SK-N-SH treated with all-trans-retinoic acid at 6 μM for 48 hours (cell line): ENCODE data around the gene PSMB9.

Source experiments
- ATAC-seq: fragments of 200-7000 bp; cut with Tn5 transposase; 3 replicates; pipeline ENCODE4 v1.9.1; 2020; ENCODE audit warnings: mild to moderate bottlenecking, moderate library complexity
- ARNTL ChIP-seq: fragments of 450-650 bp; formaldehyde crosslinking; IDR thresholded peaks from 2 replicates; pipeline ENCODE4 v1.5.0; 2020; ENCODE audit warnings: low read depth, mild to moderate bottlenecking, moderate library complexity, borderline replicate concordance
- BACH2 ChIP-seq: fragments of 250-450 bp; sonication (Bioruptor Pico); IDR thresholded peaks from 2 replicates; pipeline ENCODE4 v1.9.0; 2021; ENCODE audit warnings: mild to moderate bottlenecking, borderline replicate concordance
- CSDC2 ChIP-seq: fragments of 250-450 bp; sonication (Bioruptor Pico); IDR thresholded peaks from 2 replicates; pipeline ENCODE4 v1.5.0; 2020; ENCODE audit warnings: mild to moderate bottlenecking, moderate library complexity
- ESRRG ChIP-seq: fragments of 250-450 bp; sonication (Bioruptor Pico); IDR thresholded peaks from 2 replicates; pipeline ENCODE4 v1.6.1; 2021; ENCODE audit warnings: mild to moderate bottlenecking
- ISL1 ChIP-seq: fragments of 250-450 bp; sonication (Bioruptor Pico); IDR thresholded peaks from 2 replicates; pipeline ENCODE4 v2.1.2; 2022; ENCODE audit warnings: mild to moderate bottlenecking, moderate library complexity
- OSR1 ChIP-seq: fragments of 250-450 bp; sonication (Bioruptor Pico); IDR thresholded peaks from 2 replicates; pipeline ENCODE4 v1.8.0; 2022; ENCODE audit warnings: moderate library complexity, mild to moderate bottlenecking, inconsistent platforms
- PPARA ChIP-seq: fragments of 250-450 bp; sonication (Bioruptor Pico); IDR thresholded peaks from 2 replicates; pipeline ENCODE4 v1.5.0; 2020; ENCODE audit warnings: mild to moderate bottlenecking, borderline replicate concordance
- SNAI2 ChIP-seq: fragments of 250-450 bp; sonication (Bioruptor Pico); IDR thresholded peaks from 2 replicates; pipeline ENCODE4 v1.5.0; 2020; ENCODE audit warnings: mild to moderate bottlenecking, moderate library complexity
- TCF4 ChIP-seq: fragments of 250-450 bp; sonication (Bioruptor Pico); IDR thresholded peaks from 2 replicates; pipeline ENCODE4 v1.8.0; 2021; ENCODE audit warnings: mild to moderate bottlenecking, moderate library complexity, borderline replicate concordance
- TOX ChIP-seq: fragments of 250-450 bp; sonication (Bioruptor Pico); IDR thresholded peaks from 2 replicates; pipeline ENCODE4 v1.8.0; 2021; ENCODE audit warnings: mild to moderate bottlenecking, moderate library complexity, borderline replicate concordance
- ZC3H10 ChIP-seq: fragments of 250-450 bp; sonication (Bioruptor Pico); IDR thresholded peaks from 2 replicates; pipeline ENCODE4 v1.5.1; 2021; ENCODE audit warnings: mild to moderate bottlenecking, moderate library complexity
- ZFP3 ChIP-seq: fragments of 250-450 bp; sonication (Bioruptor Pico); IDR thresholded peaks from 2 replicates; pipeline ENCODE4 v1.5.0; 2020; ENCODE audit warnings: mild to moderate bottlenecking, moderate library complexity
- ZFP30 ChIP-seq: fragments of 450-650 bp; formaldehyde crosslinking; IDR thresholded peaks from 2 replicates; pipeline ENCODE4 v1.5.0; 2022; ENCODE audit warnings: mild to moderate bottlenecking, moderate library complexity
- ZNF565 ChIP-seq: fragments of 450-650 bp; formaldehyde crosslinking; conservative IDR thresholded peaks from 2 replicates; pipeline ENCODE4 v1.5.0; 2020; ENCODE audit warnings: low read depth, mild to moderate bottlenecking, moderate library complexity
- ZNF70 ChIP-seq: fragments of 450-650 bp; formaldehyde crosslinking; IDR thresholded peaks from 2 replicates; pipeline ENCODE4 v1.5.0; 2020; ENCODE audit warnings: mild to moderate bottlenecking, moderate library complexity
- ZNF8 ChIP-seq: fragments of 450-650 bp; formaldehyde crosslinking; IDR thresholded peaks from 2 replicates; pipeline ENCODE4 v1.5.0; 2020; ENCODE audit warnings: mild to moderate bottlenecking, moderate library complexity
- TF ChIP-seq, protein P1 (sequence below): fragments of 250-450 bp; sonication (Bioruptor Pico); IDR thresholded peaks from 2 replicates; pipeline ENCODE4 v1.5.1; 2020; ENCODE audit warnings: low read depth, mild to moderate bottlenecking, moderate library complexity
- TF ChIP-seq, protein P2 (sequence below): fragments of 250-450 bp; sonication (Bioruptor Pico); IDR thresholded peaks from 2 replicates; pipeline ENCODE4 v1.8.0; 2021; ENCODE audit warnings: low read depth, mild to moderate bottlenecking, moderate library complexity, borderline replicate concordance
- TF ChIP-seq, protein P3 (sequence below): fragments of 250-450 bp; sonication (Bioruptor Pico); IDR thresholded peaks from 2 replicates; pipeline ENCODE4 v1.5.1; 2021; ENCODE audit warnings: mild to moderate bottlenecking, moderate library complexity
- TF ChIP-seq, protein P4 (sequence below): fragments of 250-450 bp; sonication (Bioruptor Pico); IDR thresholded peaks from 2 replicates; pipeline ENCODE4 v1.5.0; 2020; ENCODE audit warnings: mild to moderate bottlenecking, moderate library complexity

Gene PSMB9

DNA sequence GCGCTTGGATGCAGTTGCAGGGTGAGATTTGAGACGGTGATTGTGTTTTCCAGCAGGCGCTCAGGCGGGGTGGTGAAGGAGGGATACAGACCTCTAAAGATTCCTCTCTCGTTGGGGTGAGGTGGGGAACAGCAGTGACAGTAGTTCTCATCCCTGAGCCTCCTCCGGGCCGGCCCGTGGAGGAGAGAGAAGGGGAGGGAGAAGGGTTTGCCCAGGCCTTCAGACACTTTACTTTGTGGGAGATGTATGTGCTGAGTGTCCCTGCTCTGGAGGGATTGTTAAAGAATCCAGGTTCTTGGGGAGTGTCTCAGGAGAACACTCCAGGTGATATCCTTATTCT lies 41.0 kb downstream of the PSMB9 start:
- TF ChIP-seq ZNF70 (CRISPR knock-in tag) = no peak
- TF ChIP-seq ESRRG = no peak
- no peak for TF ChIP-seq ZNF565 (CRISPR knock-in tag)
- TF ChIP-seq, protein P1, sequence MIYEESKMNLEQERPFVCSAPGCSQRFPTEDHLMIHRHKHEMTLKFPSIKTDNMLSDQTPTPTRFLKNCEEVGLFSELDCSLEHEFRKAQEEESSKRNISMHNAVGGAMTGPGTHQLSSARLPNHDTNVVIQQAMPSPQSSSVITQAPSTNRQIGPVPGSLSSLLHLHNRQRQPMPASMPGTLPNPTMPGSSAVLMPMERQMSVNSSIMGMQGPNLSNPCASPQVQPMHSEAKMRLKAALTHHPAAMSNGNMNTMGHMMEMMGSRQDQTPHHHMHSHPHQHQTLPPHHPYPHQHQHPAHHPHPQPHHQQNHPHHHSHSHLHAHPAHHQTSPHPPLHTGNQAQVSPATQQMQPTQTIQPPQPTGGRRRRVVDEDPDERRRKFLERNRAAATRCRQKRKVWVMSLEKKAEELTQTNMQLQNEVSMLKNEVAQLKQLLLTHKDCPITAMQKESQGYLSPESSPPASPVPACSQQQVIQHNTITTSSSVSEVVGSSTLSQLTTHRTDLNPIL (CRISPR knock-in tag) = no peak
- no peak for TF ChIP-seq TOX (CRISPR knock-in tag)
- TF ChIP-seq BACH2 (CRISPR knock-in tag) = no peak
- no peak for TF ChIP-seq ARNTL (CRISPR knock-in tag)
- TF ChIP-seq, protein P2, sequence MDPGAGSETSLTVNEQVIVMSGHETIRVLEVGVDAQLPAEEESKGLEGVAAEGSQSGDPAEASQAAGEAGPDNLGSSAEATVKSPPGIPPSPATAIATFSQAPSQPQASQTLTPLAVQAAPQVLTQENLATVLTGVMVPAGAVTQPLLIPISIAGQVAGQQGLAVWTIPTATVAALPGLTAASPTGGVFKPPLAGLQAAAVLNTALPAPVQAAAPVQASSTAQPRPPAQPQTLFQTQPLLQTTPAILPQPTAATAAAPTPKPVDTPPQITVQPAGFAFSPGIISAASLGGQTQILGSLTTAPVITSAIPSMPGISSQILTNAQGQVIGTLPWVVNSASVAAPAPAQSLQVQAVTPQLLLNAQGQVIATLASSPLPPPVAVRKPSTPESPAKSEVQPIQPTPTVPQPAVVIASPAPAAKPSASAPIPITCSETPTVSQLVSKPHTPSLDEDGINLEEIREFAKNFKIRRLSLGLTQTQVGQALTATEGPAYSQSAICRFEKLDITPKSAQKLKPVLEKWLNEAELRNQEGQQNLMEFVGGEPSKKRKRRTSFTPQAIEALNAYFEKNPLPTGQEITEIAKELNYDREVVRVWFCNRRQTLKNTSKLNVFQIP = no peak
- TF ChIP-seq ZFP3 (CRISPR knock-in tag) = no peak
- no peak for TF ChIP-seq ZC3H10 (CRISPR knock-in tag)
- TF ChIP-seq OSR1 (CRISPR knock-in tag) = no peak
- no peak for TF ChIP-seq ZNF8 (CRISPR knock-in tag)
- TF ChIP-seq, protein P3, sequence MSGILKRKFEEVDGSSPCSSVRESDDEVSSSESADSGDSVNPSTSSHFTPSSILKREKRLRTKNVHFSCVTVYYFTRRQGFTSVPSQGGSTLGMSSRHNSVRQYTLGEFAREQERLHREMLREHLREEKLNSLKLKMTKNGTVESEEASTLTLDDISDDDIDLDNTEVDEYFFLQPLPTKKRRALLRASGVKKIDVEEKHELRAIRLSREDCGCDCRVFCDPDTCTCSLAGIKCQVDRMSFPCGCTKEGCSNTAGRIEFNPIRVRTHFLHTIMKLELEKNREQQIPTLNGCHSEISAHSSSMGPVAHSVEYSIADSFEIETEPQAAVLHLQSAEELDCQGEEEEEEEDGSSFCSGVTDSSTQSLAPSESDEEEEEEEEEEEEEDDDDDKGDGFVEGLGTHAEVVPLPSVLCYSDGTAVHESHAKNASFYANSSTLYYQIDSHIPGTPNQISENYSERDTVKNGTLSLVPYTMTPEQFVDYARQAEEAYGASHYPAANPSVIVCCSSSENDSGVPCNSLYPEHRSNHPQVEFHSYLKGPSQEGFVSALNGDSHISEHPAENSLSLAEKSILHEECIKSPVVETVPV (CRISPR knock-in tag) = no peak
- TF ChIP-seq PPARA (CRISPR knock-in tag) = no peak
- TF ChIP-seq CSDC2 (CRISPR knock-in tag) = no peak
- no peak for TF ChIP-seq TCF4 (CRISPR knock-in tag)
- TF ChIP-seq ZFP30 (CRISPR knock-in tag) = no peak
- no peak for TF ChIP-seq SNAI2 (CRISPR knock-in tag)
- ATAC-seq = peak; percentile 64

DNA sequence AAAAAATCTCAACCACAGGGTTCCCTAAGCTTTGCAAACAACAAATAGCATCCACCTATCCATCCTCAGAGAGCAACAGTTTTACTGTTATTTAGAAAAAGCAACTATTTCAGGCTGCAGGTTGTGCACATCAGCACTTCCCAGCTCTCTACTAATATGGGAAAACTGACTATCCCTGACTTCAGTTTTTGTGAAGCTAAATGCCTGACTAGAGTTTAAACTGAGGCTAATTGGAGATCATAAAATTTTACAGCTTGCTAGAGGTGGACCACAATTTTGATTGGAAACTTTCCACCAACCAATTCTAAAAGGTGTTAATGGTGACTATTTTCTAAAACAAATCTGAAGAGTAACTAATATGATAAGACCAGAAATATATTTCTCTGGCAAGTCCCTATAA lies 50.0 kb downstream of the PSMB9 start:
- ATAC-seq = no peak

More for the DNA sequence above, 50.0 kb downstream of the PSMB9 start:
- TF ChIP-seq ARNTL (CRISPR knock-in tag) = no peak
- no peak for TF ChIP-seq ZFP3 (CRISPR knock-in tag)
- TF ChIP-seq SNAI2 (CRISPR knock-in tag) = no peak
- no peak for TF ChIP-seq ISL1 (CRISPR knock-in tag)
- TF ChIP-seq BACH2 (CRISPR knock-in tag) = no peak
- TF ChIP-seq, protein P2 = no peak
- TF ChIP-seq, protein P3 (CRISPR knock-in tag) = no peak
- TF ChIP-seq TCF4 (CRISPR knock-in tag) = no peak
- no peak for TF ChIP-seq ZNF70 (CRISPR knock-in tag)
- no peak for TF ChIP-seq PPARA (CRISPR knock-in tag)
- TF ChIP-seq ZC3H10 (CRISPR knock-in tag) = no peak
- no peak for TF ChIP-seq OSR1 (CRISPR knock-in tag)
- TF ChIP-seq ZNF565 (CRISPR knock-in tag) = no peak
- TF ChIP-seq ZFP30 (CRISPR knock-in tag) = no peak
- TF ChIP-seq, protein P4, sequence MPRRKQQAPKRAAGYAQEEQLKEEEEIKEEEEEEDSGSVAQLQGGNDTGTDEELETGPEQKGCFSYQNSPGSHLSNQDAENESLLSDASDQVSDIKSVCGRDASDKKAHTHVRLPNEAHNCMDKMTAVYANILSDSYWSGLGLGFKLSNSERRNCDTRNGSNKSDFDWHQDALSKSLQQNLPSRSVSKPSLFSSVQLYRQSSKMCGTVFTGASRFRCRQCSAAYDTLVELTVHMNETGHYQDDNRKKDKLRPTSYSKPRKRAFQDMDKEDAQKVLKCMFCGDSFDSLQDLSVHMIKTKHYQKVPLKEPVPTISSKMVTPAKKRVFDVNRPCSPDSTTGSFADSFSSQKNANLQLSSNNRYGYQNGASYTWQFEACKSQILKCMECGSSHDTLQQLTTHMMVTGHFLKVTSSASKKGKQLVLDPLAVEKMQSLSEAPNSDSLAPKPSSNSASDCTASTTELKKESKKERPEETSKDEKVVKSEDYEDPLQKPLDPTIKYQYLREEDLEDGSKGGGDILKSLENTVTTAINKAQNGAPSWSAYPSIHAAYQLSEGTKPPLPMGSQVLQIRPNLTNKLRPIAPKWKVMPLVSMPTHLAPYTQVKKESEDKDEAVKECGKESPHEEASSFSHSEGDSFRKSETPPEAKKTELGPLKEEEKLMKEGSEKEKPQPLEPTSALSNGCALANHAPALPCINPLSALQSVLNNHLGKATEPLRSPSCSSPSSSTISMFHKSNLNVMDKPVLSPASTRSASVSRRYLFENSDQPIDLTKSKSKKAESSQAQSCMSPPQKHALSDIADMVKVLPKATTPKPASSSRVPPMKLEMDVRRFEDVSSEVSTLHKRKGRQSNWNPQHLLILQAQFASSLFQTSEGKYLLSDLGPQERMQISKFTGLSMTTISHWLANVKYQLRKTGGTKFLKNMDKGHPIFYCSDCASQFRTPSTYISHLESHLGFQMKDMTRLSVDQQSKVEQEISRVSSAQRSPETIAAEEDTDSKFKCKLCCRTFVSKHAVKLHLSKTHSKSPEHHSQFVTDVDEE (CRISPR knock-in tag) = no peak
- TF ChIP-seq ZNF8 (CRISPR knock-in tag) = no peak
- TF ChIP-seq, protein P1 (CRISPR knock-in tag) = no peak
- TF ChIP-seq CSDC2 (CRISPR knock-in tag) = no peak
- TF ChIP-seq ESRRG = no peak
